Endodermal cell (in vitro differentiated cells): ENCODE data around the gene PTPRN2. TPM values are rescaled to one million over a fixed set of nuclear protein-coding genes. Genes with fewer than 3 reads are reported as not detected.

Experiments used
- DNase-seq: peaks from one replicate; pipeline ENCODE4 v3.0.0-alpha.2; 2017
- H3K27ac ChIP-seq: 2 replicates; pipeline ENCODE4 v1.5.1; 2013; ENCODE audit warnings: mild to moderate bottlenecking, low read depth, low read length, moderate library complexity
- H3K27me3 ChIP-seq: 2 replicates; pipeline ENCODE4 v1.6.1; 2013; ENCODE audit warnings: mild to moderate bottlenecking, low read length, moderate library complexity; ENCODE audit not compliant: insufficient read depth, control insufficient read depth, poor library complexity, severe bottlenecking
- H3K36me3 ChIP-seq: 2 replicates; pipeline ENCODE4 v1.7.0; 2013; ENCODE audit warnings: mild to moderate bottlenecking, low read length, moderate library complexity; ENCODE audit not compliant: control insufficient read depth, insufficient read depth
- H3K4me1 ChIP-seq: one replicate; pipeline ENCODE4 v1.7.0; 2013; ENCODE audit warnings: low read length; ENCODE audit not compliant: control insufficient read depth, insufficient read depth
- H3K4me3 ChIP-seq: 2 replicates; pipeline ENCODE4 v1.5.1; 2013; ENCODE audit warnings: mild to moderate bottlenecking, low read length, moderate library complexity
- H3K9ac ChIP-seq: 2 replicates; pipeline ENCODE4 v1.6.1; 2013; ENCODE audit warnings: mild to moderate bottlenecking, low read length, moderate library complexity; ENCODE audit not compliant: poor library complexity, severe bottlenecking; ENCODE audit errors: extremely low read depth
- H3K9me3 ChIP-seq: 2 replicates; pipeline ENCODE4 v1.6.1; 2013; ENCODE audit warnings: mild to moderate bottlenecking, low read length, moderate library complexity; ENCODE audit not compliant: control insufficient read depth
- H3K27ac Mint-ChIP-seq: 2 replicates; pipeline ENCODE4 v1.8.0; 2020; ENCODE audit warnings: mixed read lengths
- H3K27me3 Mint-ChIP-seq: 2 replicates; pipeline ENCODE4 v1.8.0; 2021; ENCODE audit warnings: mild to moderate bottlenecking, mixed read lengths; ENCODE audit not compliant: insufficient read depth
- H3K36me3 Mint-ChIP-seq: 2 replicates; pipeline ENCODE4 v1.8.0; 2020; ENCODE audit warnings: low read depth, mixed read lengths
- H3K4me1 Mint-ChIP-seq: 2 replicates; pipeline ENCODE4 v1.8.0; 2020; ENCODE audit warnings: mixed read lengths
- H3K4me3 Mint-ChIP-seq: 2 replicates; pipeline ENCODE4 v1.8.0; 2020; ENCODE audit warnings: mild to moderate bottlenecking, moderate library complexity, mixed read lengths
- H3K9me3 Mint-ChIP-seq: 2 replicates; pipeline ENCODE4 v1.8.0; 2020; ENCODE audit warnings: mild to moderate bottlenecking, mixed read lengths
- WGBS, 2 experiments: methylation state at CpG; one replicate each; pipeline versions ENCODE4 v1.1.5 to v1.1.7; 2013; ENCODE audit warnings: missing lambda C conversion rate in 2 of 2, mixed read lengths in 1 of 2; ENCODE audit not compliant: insufficient coverage in 1 of 2, insufficient read length in 1 of 2; 5-methylcytosine and 5-hydroxymethylcytosine counted together
- total RNA-seq, 2 donors: library from RNA; stranded (reverse); fragmentation: NEBNext Ultra II Directional in 1 of 2; extraction: Animal tissue kit (Norgen Biotek cat#: 25700) in 1 of 2; gene quantifications; 2 replicates in 1 of 2; 3 replicates in 1 of 2; pipeline ENCODE4 v1.2.1, GENCODE V29; 2021
- TF ChIP-seq, protein P1 (sequence below): fragments of 200-600 bp; sonication (generic); conservative IDR thresholded peaks from 2 replicates; pipeline ENCODE4 v1.5.0; 2021; ENCODE audit warnings: antibody characterized with exemption, mild to moderate bottlenecking

PTPRN2 gene
- total RNA-seq, 2 donors from 2014 or later: 0.69 to 1.2 TPM

DNA sequence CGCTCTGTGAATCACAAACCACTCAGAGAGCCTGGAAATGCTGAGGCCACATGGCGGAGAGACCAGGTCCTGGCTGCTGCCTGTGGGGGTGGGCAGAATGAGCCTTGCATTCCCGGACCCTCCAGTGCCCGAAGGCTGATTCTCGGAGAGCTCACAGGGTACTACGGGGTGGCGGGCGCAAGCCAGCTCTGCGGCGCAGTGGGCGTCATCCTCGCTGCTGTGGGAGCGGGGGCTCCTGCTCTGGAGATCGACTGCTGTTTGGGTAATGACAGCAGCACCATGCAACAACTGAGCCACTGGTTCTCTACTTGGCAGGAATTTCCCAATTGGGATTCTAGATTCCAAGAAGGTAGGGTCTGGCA is 108.0 kb downstream of the PTPRN2 start:
- Histone ChIP-seq H3K9ac (no peak overlapping the region), H3K9me3 (peaks cover 81% of the 10 kb centered on the region), H3K27me3 (no peaks in the 10 kb centered on the region), H3K4me1 (no peaks in the 10 kb centered on the region), H3K27ac (no peak overlapping the region), H3K36me3 (no peaks in the 10 kb centered on the region), H3K4me3 (no peak overlapping the region)
- TF ChIP-seq, protein P1, sequence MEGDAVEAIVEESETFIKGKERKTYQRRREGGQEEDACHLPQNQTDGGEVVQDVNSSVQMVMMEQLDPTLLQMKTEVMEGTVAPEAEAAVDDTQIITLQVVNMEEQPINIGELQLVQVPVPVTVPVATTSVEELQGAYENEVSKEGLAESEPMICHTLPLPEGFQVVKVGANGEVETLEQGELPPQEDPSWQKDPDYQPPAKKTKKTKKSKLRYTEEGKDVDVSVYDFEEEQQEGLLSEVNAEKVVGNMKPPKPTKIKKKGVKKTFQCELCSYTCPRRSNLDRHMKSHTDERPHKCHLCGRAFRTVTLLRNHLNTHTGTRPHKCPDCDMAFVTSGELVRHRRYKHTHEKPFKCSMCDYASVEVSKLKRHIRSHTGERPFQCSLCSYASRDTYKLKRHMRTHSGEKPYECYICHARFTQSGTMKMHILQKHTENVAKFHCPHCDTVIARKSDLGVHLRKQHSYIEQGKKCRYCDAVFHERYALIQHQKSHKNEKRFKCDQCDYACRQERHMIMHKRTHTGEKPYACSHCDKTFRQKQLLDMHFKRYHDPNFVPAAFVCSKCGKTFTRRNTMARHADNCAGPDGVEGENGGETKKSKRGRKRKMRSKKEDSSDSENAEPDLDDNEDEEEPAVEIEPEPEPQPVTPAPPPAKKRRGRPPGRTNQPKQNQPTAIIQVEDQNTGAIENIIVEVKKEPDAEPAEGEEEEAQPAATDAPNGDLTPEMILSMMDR: no peak
- peaks cover 2% of the 10 kb centered on the region for H3K4me1 Mint-ChIP-seq
- WGBS, 2 experiments: 92 to 94% methylated on average over 14 of the region's 14 CpGs
- no peaks in the 10 kb centered on the region for H3K9me3 Mint-ChIP-seq
- DNase-seq: no peak
- no peaks in the 10 kb centered on the region for H3K36me3 Mint-ChIP-seq
- H3K27me3 Mint-ChIP-seq: no peaks in the 10 kb centered on the region
- H3K27ac Mint-ChIP-seq: no peak overlapping the region
- no peak overlapping the region for H3K4me3 Mint-ChIP-seq

DNA sequence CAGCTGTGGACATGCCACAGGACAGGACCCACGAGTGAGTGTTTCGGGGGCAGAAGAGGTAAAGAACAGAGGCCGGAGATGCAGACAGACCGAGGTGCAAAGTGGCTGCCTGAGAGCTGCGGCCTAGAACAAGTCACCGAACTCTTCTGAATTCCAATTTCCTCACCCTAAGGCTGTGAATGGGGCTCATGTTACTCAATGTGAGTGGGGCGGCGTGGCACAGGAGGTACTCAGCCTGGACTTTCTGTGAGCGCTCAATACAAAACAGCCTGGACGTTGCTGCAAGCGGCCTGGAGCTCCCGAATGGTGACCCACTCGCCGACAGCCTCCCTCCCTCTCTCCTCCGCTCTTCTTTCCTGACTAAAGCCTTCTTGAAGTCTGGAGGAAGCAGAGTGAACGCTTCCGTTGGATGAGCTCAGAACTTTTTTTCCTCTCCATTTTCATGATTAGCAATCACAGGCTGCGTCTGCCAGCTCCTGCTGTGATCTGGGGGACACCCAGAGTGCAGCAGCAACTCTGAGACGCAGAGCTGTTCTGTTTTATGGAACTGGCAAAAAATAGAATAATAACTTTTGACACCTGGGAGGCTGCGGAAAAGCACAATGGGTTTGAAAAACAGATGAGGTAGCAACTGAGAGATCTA is 108.5 kb downstream of the PTPRN2 start:
- 79 to 81% methylated on average over 14 to 20 of the region's 20 CpGs for WGBS, 2 experiments
- no peaks in the 10 kb centered on the region for H3K27me3 Mint-ChIP-seq
- H3K9ac ChIP-seq: no peak overlapping the region
- peaks cover 81% of the 10 kb centered on the region for H3K9me3 ChIP-seq
- no peaks in the 10 kb centered on the region for H3K36me3 Mint-ChIP-seq
- no peak overlapping the region for H3K27ac ChIP-seq
- no peak for DNase-seq
- no peak overlapping the region for H3K4me3 ChIP-seq
- H3K4me3 Mint-ChIP-seq: no peak overlapping the region
- H3K27ac Mint-ChIP-seq: peak overlapping the region; percentile 50
- no peaks in the 10 kb centered on the region for H3K27me3 ChIP-seq
- H3K9me3 Mint-ChIP-seq: no peaks in the 10 kb centered on the region
- TF ChIP-seq, protein P1: no peak
- peaks cover 2% of the 10 kb centered on the region for H3K4me1 Mint-ChIP-seq
- no peaks in the 10 kb centered on the region for H3K4me1 ChIP-seq
- H3K36me3 ChIP-seq: no peaks in the 10 kb centered on the region

DNA sequence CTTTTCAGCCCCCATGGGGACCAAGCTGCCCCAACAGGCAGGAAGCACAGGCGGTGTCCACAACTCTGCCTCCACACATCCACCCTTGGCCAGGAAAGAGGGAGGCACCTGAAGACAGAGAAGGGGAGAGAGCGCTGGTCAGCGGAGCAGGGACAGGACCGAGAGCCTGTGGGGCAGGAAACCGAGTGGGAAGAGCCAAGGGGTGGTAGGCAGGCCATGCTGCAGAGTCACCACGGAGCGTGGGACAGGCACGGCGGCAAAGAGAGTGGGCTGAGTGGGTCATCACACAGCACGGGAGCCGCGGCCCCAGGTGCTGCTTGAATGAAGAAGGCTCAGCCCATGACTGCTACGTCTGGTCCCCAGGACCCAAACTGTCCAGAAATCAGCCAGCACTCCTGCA is 109.8 kb downstream of the PTPRN2 start:
- Histone ChIP-seq H3K36me3 (no peaks in the 10 kb centered on the region), H3K4me3 (no peak overlapping the region), H3K9me3 (peaks cover 73% of the 10 kb centered on the region), H3K4me1 (no peaks in the 10 kb centered on the region), H3K27me3 (no peaks in the 10 kb centered on the region), H3K9ac (no peak overlapping the region), H3K27ac (no peak overlapping the region)
- Mint-ChIP-seq H3K27ac (no peak overlapping the region), H3K4me3 (no peak overlapping the region), H3K36me3 (no peaks in the 10 kb centered on the region), H3K27me3 (no peaks in the 10 kb centered on the region), H3K4me1 (peaks cover 2% of the 10 kb centered on the region), H3K9me3 (no peaks in the 10 kb centered on the region)
- DNase-seq: no peak
- TF ChIP-seq, protein P1: no peak
- 82 to 93% methylated on average over 2 to 13 of the region's 13 CpGs for WGBS, 2 experiments
